Effector CD8-positive, alpha-beta T cell (primary cell): Measurements from ENCODE around the gene FBXL7.

Source experiments
- DNase-seq: peaks from one replicate; lab custom pipeline; 2025; lab: John Stamatoyannopoulos, UW

FBXL7 gene

DNA sequence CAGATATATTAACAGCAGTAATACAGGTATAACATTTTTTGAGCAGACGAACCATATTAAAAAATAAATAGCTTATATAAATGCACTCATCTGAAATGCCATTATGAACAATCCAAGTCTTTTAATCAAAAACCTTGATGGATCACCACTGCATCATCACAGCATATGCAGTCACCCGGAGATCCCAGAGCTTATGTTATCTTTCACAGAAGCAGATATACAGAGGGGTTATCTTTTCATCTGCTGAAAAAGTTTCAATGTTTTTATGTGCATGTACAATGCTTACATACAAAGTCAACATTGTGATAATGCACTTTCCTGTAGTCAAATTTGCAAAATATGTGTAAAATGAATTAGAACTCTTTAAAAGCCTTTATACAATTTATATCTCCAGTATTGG, 211.9 kb downstream of the FBXL7 start:
- no peak for DNase-seq

DNA sequence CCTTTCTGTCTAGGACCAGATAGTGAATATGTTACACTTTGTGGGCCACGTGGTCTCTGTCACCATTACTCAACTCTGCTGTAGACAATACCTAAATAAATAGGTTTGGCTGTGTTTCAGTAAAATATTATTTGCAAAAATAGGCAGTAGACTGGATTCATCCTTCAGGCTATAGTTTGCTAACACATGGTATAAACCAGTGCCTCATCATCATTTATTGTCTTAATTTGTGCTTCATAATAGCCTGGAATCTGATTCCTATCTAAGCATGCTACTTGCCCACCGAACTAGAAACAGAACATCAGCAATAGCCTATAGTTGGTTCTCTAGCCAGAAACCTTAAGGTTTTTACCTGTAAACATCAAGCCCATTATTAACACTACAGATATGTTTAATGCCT, 215.6 kb downstream of the FBXL7 start:
- DNase-seq = no peak

DNA sequence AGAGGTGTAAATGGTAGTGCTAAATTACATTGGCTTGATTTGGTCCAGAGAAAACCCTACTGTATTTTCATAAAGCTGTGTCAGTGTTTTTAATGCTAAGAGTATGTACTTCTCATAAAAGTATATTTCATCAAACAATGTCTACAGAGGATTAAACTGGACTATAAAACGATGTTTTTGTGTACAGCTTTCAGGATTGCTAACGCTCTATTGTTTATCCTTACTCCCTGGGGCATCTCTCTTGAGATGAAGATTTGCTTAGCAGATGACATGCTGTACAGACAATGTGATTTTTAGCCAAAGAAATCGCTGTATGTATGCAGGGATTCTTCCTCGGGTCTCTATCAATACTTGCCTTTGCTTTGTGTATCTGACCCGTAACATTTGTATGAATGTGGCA, 216.0 kb downstream of the FBXL7 start:
- no peak for DNase-seq

DNA sequence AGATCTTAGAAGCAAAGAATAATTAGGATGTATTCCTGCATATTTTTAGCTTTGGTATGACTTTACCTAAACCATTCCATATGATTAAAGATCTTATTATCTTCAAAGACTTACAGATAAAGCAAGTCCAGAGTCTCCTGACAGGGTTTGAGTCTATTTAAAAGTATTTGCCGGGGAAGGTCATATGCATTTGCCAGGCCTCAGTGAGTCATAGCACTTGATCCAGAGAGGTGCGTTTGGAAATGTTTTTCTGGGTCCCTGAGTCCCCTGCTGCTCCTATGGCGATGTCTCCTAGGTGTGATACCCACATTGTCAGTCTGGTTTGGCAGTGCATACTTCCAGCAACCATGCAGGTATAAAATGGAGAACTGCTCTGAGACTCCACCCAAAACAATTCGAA, 217.0 kb downstream of the FBXL7 start:
- DNase-seq = no peak

DNA sequence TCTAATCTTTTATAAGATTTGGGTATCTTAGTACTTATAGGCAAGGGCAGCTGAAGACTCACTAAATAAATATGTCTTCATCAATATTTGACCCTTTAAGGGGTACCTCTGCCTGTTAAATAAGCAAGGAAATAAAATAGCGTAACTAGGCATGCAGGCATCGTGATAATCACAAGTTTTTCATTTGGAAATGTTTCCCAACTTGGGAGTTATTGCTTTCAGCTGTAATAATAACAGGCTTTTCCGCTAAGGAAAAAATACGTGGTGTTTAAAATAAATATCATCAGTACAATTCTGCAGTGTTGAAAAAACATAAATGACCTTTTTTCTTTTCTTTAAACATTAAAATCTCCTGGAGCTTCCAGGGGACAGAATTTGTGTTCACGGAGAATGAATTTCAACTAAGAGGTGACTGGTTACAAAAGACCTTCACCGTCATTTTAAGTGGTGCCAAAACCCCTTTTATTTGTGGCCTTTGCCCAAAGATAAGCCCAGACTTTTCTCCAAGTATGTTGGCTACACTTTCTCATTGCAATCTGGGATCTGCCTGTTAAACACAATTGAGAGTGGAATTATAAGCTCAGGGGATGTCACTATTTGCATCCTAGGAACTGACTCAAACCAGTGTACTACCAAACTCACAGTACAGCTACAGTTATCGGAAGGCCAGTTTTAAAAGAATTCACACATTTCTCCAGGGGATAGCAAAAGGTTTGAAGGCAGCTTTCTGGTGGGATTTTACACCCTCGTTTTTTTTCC, 218.6 kb downstream of the FBXL7 start:
- DNase-seq = no peak

DNA sequence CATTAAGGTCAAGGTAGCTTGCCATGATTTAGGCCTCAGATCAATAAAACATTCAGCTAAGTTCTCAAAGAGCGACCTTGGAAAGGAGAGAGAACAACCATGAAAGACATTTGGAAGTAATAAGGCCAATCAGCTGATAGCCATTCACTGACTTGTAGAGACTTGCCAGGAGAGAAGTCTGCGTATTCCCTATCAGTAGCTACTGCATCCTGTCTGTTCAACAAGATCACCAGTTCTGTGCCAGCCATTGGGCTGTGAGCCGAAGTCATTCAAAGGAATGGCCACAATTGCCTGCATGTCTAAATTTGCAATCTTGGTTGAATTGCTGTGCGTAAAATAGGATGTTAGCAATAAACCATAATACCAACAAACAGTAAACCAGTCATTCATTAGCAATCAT, 219.8 kb downstream of the FBXL7 start:
- no peak for DNase-seq

DNA sequence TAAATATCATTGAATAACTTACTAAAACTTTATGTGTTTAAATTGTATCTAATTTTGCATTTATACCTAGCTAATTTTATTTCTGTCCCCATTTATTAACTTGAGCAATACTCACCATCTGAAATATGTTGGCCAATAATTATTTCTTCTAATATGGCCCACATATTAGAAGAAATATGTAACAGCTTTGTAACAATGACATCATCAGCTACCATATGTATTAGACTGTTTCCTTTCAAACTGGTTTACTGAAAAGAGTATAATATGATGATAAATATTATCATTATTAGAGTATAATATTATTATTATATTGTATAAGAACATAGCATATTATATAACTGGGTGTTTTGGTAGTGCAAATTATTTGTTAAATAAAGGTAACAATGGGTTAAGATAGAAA, 220.5 kb downstream of the FBXL7 start:
- DNase-seq = no peak

DNA sequence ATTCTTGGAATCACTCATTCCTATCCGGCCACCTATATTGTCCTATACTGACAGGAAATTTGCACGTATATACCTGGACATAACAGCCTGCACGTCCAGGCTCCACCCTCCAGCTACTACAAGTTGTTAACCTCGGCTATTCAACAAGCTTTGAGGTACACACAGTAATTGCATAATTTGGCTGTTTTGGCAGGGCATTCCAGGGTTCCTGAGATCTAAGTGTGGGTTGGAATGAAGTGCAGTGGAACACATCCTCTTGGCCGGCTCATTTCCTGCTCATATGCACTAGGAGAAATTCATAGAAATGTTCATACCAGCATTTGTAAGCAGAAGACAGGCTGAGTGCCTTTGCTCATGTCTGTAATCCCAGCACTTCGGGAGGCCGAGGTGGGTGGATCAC, 222.3 kb downstream of the FBXL7 start:
- no peak for DNase-seq

DNA sequence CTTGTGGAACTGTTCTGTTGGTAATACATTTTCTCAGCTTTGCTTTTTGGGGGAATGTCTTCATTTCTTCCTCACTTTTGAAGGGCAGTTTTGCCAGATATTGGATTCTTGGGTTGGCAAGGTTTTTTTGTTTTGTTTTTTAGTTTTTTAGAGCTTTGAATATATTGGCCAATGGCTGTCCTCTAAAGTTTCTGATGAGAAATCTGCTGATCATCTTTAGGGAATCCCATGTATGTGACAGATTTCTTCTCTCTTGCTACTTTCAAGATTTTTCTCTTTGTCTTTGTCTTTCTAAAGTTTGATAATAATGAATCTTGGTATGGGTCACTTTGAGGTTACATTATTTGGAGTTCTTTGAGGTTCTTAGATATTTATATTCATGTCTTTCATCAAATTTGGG, 227.4 kb downstream of the FBXL7 start:
- DNase-seq = no peak

DNA sequence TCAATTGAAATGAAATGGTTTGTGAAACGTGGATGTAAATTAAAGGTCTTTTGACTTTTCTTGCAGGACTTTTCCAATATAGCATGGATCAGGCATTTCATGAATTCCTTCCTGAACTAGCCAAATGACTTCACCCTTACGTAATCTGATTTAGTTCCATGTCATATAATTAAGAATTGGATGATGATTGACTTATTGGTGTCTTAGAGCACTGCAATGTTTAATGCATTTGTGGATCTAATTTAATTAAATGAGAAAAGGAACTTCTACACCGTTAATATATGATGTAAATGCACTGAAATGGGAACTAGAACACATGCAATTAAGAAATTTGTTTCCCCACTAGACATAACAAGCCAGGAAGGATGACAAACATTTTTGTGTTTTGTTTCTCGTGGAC, 228.8 kb downstream of the FBXL7 start:
- no peak for DNase-seq

DNA sequence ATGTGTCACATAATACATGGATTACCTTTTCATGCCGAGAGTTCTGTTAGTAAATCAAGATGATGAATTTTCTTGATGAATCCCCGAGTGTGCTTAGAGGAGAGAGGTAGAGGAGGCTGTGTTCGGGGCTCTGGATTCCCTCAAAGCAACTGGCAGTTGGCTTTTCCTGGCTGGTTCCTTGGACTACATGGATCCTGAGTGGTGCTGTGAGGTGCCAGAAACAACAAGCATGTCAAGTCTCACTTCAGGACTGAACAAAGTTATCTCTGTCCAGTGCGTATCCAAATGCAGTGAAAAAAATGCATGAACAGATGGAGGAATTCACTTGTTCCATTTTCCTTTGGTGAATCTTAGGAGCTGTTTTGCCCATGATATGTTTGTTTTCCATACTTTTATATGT, 231.7 kb downstream of the FBXL7 start:
- no peak for DNase-seq

DNA sequence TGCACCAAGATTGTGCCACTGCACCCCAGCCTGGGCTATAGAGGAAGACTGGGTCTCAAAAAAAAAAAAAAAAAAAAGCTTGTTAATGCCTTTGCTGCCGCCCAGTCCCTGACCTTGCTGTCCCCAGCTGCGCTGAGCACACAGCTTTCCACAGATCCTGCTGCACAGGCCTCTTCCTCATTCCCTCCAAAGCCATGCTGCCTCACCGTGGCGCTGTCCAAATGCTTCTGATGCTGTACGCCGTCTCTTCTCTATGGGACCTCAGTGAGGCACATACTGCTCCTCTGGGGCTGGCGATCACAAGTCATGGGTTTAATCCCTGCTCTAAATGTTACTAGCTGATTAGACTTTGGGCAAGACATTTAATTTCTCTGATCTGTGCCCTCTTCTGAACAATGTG, 234.1 kb downstream of the FBXL7 start:
- DNase-seq = no peak

DNA sequence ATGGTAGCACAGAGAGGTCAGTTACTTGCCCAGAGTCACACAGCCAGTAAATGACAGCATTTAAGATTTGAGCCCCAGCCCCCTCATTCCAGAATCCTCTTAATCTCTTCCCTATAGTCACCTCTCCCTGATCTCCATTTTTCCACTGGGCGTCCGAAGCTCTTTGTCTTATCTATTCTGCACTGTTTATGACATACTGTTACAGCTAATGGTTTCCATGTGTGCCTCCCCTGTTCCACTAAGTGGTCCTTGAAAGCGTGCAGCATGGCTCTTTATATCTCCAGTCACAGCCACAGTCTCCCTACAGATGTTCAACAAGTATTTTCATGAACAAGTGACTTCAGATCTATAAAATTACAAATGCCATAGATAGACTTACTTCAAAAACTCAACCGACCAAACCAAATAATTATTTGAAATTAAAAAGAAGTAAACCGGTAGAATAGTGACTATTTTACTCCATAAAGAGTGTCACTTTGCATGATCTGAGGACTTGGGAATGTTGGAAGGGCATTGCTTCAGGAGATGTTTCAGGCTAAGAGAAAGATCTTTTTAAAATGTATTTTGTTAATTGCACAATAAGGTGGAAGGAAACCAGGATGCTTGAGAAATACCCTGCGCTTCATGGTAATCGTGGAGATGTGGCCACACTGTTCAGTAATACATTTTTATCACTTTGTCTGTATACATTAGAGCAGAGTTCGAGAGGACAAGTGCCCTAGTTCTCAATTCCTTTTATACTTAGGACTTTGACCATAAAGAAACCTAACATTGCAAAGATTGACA, 237.2 kb downstream of the FBXL7 start:
- DNase-seq = no peak

DNA sequence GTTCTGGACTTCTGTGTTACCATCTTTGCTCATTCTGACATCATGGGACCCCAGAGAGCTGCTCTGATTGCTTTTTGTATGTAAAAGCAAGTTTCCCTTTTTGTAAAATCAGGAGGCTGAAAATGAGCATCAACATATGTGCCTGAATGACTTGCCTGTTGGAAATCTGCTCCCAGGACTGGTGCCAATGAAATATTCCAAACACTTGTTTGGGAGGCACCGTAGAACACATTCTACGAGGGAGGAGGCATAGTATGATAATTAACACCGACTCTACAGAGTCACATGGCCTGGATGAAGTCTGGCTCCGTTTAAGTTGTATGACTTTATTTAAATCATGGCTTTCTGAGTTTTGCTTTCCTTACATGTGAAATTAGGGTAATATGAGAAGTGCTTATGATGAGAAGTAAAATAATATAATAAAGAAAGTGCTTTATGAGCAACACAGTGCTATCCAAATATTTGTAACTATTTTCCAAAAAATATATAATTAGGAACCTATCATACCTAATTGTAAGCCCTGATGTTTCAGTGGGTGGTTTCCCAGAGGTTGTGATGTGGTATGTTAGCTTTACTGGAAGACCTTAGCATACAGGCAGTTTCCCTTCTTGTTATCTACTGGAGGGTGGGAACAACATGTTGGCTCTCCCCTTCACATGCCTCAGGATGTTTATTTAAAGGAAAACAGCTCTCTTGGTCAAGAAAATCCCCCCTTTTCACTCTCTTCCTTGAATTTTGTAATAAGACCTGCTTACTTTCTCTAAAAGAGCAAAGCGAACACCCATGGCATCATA, 238.1 kb downstream of the FBXL7 start:
- no peak for DNase-seq

DNA sequence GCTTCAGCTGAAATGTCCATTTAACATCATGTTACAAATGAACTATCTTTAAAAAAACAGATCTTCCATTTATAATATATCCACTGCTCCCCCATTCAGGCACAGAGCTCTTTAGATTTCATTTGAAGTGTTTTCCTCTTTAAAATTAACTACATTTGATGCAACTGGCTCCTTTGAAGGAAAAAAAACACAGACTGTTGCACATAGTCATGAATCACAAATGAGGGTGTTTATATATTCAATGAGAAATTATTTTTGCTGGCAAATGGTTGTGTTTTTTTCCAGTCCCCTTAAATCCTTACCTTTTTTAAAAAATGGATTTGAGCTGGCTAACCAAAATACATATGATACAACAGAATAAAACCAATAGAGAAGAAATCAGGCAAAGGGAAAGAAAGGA, 240.4 kb downstream of the FBXL7 start:
- DNase-seq = no peak

DNA sequence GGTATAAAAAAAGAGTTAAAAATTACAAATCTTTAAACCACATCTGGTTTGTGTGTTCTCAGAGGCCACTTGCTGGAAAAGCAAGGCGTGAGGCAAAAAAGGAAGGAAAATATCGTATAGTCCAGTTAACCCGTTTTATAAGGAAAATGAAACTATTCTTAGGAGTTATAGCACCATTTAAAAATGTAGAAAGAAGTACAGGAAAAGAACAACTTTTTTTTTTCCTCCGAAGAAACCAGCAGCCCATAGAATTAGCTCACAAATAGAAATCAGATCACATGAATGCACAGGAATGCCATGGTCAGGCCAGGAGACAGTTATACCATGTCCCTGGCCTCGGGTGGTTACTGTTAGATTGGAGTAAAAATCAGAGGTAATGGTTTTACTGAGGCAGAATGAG, 241.6 kb downstream of the FBXL7 start:
- DNase-seq = no peak

DNA sequence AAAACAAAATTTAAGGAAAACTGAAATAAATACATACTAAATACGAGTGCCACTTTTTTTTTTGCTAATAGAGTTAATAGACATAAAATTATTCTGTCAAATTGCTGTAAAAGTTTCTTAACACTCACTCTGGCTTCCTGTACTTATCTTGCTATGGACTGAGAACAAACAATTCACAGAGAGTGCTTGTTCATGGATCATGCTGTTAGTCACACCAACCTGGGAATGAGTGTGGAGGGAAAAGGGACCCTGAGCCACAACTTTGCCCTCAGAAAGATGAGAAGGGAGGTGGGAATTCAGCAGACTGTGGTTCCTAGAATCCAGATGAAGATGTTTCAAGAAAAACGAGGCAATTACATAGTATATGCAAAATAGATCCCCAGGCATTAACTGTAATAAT, 246.9 kb downstream of the FBXL7 start:
- no peak for DNase-seq

DNA sequence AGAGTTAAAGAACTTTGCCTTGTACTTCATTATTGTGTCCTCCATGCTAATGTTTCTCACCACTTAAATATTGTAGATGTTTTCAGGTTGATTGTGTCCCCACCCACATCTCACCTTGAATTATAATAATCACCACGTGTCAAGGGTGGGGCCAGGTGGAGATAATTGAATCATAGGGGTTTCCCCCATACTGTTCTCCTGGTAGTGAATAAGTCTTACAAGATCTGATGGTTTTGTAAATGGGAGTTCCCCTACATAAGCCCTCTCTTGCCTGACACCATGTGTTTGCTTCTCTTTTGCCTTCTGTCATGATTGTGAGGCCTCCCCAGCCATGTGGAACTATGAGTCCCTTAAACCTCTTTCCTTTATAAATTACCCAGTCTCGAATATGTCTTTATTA, 248.3 kb downstream of the FBXL7 start:
- no peak for DNase-seq

DNA sequence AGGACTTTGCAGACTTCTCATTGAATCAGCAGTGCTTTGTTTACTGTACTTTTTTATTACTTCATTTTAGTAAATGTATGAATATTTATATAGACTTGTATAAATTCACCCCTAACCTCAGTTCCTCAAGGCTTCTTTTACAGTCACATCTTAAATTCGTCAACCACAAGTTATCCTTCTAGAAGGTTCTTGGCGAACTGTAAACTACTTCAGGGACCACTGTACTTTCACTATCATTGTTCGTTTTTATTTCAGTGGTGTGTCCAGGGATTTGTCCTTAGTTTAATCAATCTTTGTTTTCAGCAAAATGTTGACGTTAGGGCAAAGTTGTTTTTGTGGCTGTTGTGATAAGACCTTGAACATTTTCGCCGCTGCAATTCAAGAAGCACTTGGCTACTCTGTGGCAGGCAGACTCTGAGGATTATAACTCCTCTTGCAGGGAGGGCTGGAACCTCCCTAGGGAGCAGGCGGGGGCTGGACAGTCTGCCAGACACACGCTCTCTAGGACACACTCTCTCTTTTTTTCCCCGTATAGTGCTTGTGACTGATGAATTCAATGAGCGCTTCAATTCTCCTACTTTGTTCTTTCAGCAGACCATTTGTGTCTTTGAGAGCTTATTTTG, 252.8 kb downstream of the FBXL7 start:
- no peak for DNase-seq

DNA sequence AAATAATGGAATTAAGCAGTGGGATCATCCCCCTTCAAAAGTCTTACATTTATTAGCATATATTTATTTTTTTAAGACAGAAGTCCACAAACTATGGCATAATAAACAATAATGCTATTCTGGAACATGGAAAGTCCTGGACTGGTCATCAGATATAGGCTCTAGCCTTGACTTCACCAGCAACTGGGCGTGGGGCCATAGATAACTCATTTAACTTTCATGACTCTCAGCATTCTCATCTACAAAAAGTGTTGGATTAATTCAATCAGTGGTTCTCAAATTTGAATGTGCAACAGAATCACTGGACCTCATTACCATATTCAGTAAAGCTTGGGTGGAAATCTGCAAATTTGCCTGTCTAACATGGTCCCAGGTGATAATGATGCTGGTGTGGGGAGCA, 253.8 kb downstream of the FBXL7 start:
- DNase-seq = no peak

DNA sequence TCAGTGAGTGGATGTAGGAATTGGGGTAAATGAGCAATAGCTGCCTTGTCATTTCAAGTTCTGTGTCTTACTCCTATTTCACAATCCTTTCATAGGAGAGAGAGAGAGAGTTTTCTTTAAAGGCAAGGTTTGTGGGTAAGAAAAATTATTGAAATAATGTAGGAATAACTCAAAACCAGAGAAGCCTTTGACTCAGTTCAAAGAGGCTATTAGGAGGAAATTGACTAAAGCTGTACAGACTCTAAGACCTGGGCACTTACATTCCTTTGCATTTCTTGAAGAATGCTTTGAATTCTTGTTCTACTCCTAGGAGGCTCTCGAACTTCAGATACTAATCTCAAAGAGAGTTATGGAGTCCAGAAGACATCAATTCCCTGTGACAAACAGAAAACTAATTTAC, 257.1 kb downstream of the FBXL7 start:
- DNase-seq = no peak

DNA sequence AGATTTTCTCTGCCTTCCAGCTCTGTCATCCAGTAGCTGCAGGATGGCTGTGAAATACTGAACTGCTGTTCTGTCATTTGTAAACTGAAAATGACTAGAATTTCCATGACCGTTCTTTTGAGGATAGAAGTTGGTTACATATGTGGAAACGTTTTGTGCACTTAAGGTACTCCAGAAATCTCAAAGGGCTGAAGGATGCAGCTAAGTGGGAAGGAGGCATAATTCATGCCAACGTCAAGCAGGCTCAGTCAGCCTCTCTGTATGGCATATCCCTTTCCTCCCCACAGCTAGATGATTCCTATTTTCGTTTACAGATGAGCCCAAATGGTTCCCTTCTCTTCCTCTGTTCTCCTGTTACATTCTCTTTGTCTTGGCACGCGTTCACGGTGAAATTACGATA, 257.6 kb downstream of the FBXL7 start:
- DNase-seq = no peak
